Measurements from ENCODE around the gene CTNNA3.

Gene CTNNA3

GRCh38 chr10:67250686-67251085 is 445.3 kb downstream of the CTNNA3 start:
- Histone ChIP-seq H3K4me1 (ENCODE audit: control insufficient read depth, insufficient read depth, low read length) (0 out of 2 replicates have a peak, but pooled peaks cover 3% of the 10 kb centered on the region), H3K9me3 (ENCODE audit: control insufficient read depth, insufficient read depth, low read depth, low read length) (no peaks in the 10 kb centered on the region), H3K27ac (ENCODE audit: extremely low read depth, low read depth, low read length) (no peak overlapping the region), H3K36me3 (ENCODE audit: control insufficient read depth in 2 of 2, insufficient read depth in 1 of 2, low read length in 2 of 2) (no peaks in the 10 kb centered on the region), H3K4me3 (ENCODE audit: low read depth, low read length) (no peak overlapping the region)
- ChIA-PET POLR2A (no interaction called here), CTCF (no interaction called here)
- no peak for TF ChIP-seq ZNF280D (tag by site-specific recombination; IDR thresholded peaks at IDR 0.05)
- TF ChIP-seq ZNF121 (tag by site-specific recombination; IDR thresholded peaks at IDR 0.05) = no peak
- TF ChIP-seq ZNF169 (tag by site-specific recombination; IDR thresholded peaks at IDR 0.05) = no peak
- TF ChIP-seq ZNF266 (tag by site-specific recombination; IDR thresholded peaks at IDR 0.05; ENCODE audit: low read depth) = no peak
- no peak for TF ChIP-seq ZNF23 (tag by site-specific recombination; IDR thresholded peaks at IDR 0.05; ENCODE audit: borderline replicate concordance)
- no peak for TF ChIP-seq ZNF133 (tag by site-specific recombination; IDR thresholded peaks at IDR 0.05)
- TF ChIP-seq ZBTB48 (tag by site-specific recombination; IDR thresholded peaks at IDR 0.05) = no peak
- TF ChIP-seq, protein P1, sequence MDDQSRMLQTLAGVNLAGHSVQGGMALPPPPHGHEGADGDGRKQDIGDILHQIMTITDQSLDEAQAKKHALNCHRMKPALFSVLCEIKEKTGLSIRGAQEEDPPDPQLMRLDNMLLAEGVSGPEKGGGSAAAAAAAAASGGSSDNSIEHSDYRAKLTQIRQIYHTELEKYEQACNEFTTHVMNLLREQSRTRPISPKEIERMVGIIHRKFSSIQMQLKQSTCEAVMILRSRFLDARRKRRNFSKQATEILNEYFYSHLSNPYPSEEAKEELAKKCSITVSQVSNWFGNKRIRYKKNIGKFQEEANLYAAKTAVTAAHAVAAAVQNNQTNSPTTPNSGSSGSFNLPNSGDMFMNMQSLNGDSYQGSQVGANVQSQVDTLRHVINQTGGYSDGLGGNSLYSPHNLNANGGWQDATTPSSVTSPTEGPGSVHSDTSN (CRISPR knock-in tag; IDR thresholded peaks at IDR 0.05) = no peak
- no peak for TF ChIP-seq HOXD13 (CRISPR knock-in tag; IDR thresholded peaks at IDR 0.05; ENCODE audit: borderline replicate concordance)
- TF ChIP-seq ZNF645 (tag by site-specific recombination; IDR thresholded peaks at IDR 0.05) = no peak
- TF ChIP-seq ZBTB20 (tag by site-specific recombination; IDR thresholded peaks at IDR 0.05) = no peak
- TF ChIP-seq MZF1 (tag by site-specific recombination; IDR thresholded peaks at IDR 0.05; ENCODE audit: borderline replicate concordance) = no peak
- TF ChIP-seq, protein P2, sequence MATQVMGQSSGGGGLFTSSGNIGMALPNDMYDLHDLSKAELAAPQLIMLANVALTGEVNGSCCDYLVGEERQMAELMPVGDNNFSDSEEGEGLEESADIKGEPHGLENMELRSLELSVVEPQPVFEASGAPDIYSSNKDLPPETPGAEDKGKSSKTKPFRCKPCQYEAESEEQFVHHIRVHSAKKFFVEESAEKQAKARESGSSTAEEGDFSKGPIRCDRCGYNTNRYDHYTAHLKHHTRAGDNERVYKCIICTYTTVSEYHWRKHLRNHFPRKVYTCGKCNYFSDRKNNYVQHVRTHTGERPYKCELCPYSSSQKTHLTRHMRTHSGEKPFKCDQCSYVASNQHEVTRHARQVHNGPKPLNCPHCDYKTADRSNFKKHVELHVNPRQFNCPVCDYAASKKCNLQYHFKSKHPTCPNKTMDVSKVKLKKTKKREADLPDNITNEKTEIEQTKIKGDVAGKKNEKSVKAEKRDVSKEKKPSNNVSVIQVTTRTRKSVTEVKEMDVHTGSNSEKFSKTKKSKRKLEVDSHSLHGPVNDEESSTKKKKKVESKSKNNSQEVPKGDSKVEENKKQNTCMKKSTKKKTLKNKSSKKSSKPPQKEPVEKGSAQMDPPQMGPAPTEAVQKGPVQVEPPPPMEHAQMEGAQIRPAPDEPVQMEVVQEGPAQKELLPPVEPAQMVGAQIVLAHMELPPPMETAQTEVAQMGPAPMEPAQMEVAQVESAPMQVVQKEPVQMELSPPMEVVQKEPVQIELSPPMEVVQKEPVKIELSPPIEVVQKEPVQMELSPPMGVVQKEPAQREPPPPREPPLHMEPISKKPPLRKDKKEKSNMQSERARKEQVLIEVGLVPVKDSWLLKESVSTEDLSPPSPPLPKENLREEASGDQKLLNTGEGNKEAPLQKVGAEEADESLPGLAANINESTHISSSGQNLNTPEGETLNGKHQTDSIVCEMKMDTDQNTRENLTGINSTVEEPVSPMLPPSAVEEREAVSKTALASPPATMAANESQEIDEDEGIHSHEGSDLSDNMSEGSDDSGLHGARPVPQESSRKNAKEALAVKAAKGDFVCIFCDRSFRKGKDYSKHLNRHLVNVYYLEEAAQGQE (tag by site-specific recombination; IDR thresholded peaks at IDR 0.05) = no peak

- Histone ChIP-seq H3K27ac (ENCODE audit: extremely low read depth, low read depth, low read length) (no peak overlapping the region), H3K4me3 (ENCODE audit: low read depth, low read length) (no peak overlapping the region), H3K4me1 (ENCODE audit: control insufficient read depth, insufficient read depth, low read length) (no peaks in the 10 kb centered on the region), H3K9me3 (ENCODE audit: control insufficient read depth, insufficient read depth, low read depth, low read length) (no peaks in the 10 kb centered on the region), H3K36me3 (ENCODE audit: control insufficient read depth in 2 of 2, insufficient read depth in 1 of 2, low read length in 2 of 2) (no peaks in the 10 kb centered on the region)
- ChIA-PET POLR2A (interaction anchor here (0.7 kb wide), 1 partner anchor 57 kb away, joined by 9 read pairs; no protein-coding TSS in a partner anchor), CTCF (no interaction called here)
- no peak for TF ChIP-seq ZNF555 (tag by site-specific recombination; conservative IDR thresholded peaks at IDR 0.05)
- TF ChIP-seq ZNF157 (tag by site-specific recombination; IDR thresholded peaks at IDR 0.05) = no peak
- TF ChIP-seq ZNF629 (tag by site-specific recombination; IDR thresholded peaks at IDR 0.05) = no peak
- TF ChIP-seq ZNF335 (tag by site-specific recombination; conservative IDR thresholded peaks at IDR 0.05) = no peak
- no peak for TF ChIP-seq ZSCAN4 (tag by site-specific recombination; IDR thresholded peaks at IDR 0.05)
- TF ChIP-seq ZNF398 (tag by site-specific recombination; IDR thresholded peaks at IDR 0.05) = no peak
- no peak for TF ChIP-seq IKZF3 (tag by site-specific recombination; IDR thresholded peaks at IDR 0.05)
- TF ChIP-seq OVOL3 (tag by site-specific recombination; IDR thresholded peaks at IDR 0.05) = no peak
- no peak for TF ChIP-seq ZNF585B (tag by site-specific recombination; IDR thresholded peaks at IDR 0.05)
Measured at GRCh38 chr10:67246066-67246555, 449.9 kb downstream of the CTNNA3 start.
